ENCODE measurements around the gene ETS1.
A peak's percentile ranks its signal among the peaks of the same experiment; 100 is the strongest.

GRCh38 chr11:128630367-128631230 lies 43.2 kb upstream of the ETS1 start:
- peak in 1 of 2 donors; percentile 64 for TF ChIP-seq EP300 (IDR thresholded peaks at IDR 0.05)
- TF ChIP-seq CTCF (IDR thresholded peaks at IDR 0.05) = peak; percentile 80 to 94 (median 81)
